ENCODE results near the gene RGS19.

GRCh38 chr20:64056639-64056888 is 22.8 kb downstream of the RGS19 start:
- TF ChIP-seq CEBPB (IDR thresholded peaks at IDR 0.05): no peak
- TF ChIP-seq EGR1 (IDR thresholded peaks at IDR 0.05): no peak
- no peak for TF ChIP-seq EP300 (IDR thresholded peaks at IDR 0.05; ENCODE audit: borderline replicate concordance)
- TF ChIP-seq TAF1 (IDR thresholded peaks at IDR 0.05; ENCODE audit: low read depth): no peak
- no peak for TF ChIP-seq TEAD4 (IDR thresholded peaks at IDR 0.05)
- TF ChIP-seq RAD21 (IDR thresholded peaks at IDR 0.05; ENCODE audit: low read depth): no peak
- TF ChIP-seq USF1 (IDR thresholded peaks at IDR 0.05): no peak
- TF ChIP-seq TCF12 (IDR thresholded peaks at IDR 0.05; ENCODE audit: low read depth): no peak
- no peak for TF ChIP-seq YY1 (IDR thresholded peaks at IDR 0.05; ENCODE audit: low read depth)
- TF ChIP-seq REST (IDR thresholded peaks at IDR 0.05; ENCODE audit: low read depth): no peak
- TF ChIP-seq MAX (IDR thresholded peaks at IDR 0.05): no peak
- no peak for TF ChIP-seq FOXM1 (IDR thresholded peaks at IDR 0.05; ENCODE audit: borderline replicate concordance, low read depth)
- no peak for TF ChIP-seq CREB1 (IDR thresholded peaks at IDR 0.05; ENCODE audit: low read depth)
